Stimulated activated CD4-positive, alpha-beta T cell treated with anti-CD3 and anti-CD28 coated beads, Interleukin-1b, Interleukin-23, amount 100 ng/mL, for 24 hours (primary cell): ENCODE results near the gene SLC25A21.
"Not testable (repeated sequence)": the region's sequence is repeated elsewhere in the genome, so short reads cannot be mapped to it uniquely, and the experiment has no call there.

Source experiments
- DNase-seq, 4 experiments: peaks; one replicate each; pipeline ENCODE4 v3.0.0-alpha.2; 2020; ENCODE audit warnings: low read depth in 4 of 4, low spot score in 1 of 4

Gene SLC25A21

GRCh38 chr14:37187294-37187693, 14.9 kb upstream of the SLC25A21 start:
- no peak for DNase-seq

- no peak for DNase-seq
Observed at GRCh38 chr14:37186865-37187264, 14.5 kb upstream of the SLC25A21 start.

GRCh38 chr14:37185670-37186069, 13.3 kb upstream of the SLC25A21 start:
- DNase-seq: no peak

- DNase-seq: not testable (repeated sequence)
Observed at GRCh38 chr14:37184520-37184919, 12.1 kb upstream of the SLC25A21 start.

GRCh38 chr14:37181441-37181840, 9.0 kb upstream of the SLC25A21 start:
- no peak for DNase-seq

- not testable (repeated sequence) for DNase-seq
Observed at GRCh38 chr14:37180886-37181285, 8.5 kb upstream of the SLC25A21 start.

GRCh38 chr14:37179896-37180502, 7.6 kb upstream of the SLC25A21 start:
- DNase-seq: no peak

- DNase-seq: no peak
Observed at GRCh38 chr14:37172936-37173614, 669 bp upstream of the SLC25A21 start.

GRCh38 chr14:37171678-37172023, 755 bp downstream of the SLC25A21 start:
- DNase-seq: no peak

- DNase-seq: no peak
Observed at GRCh38 chr14:37170993-37171392, 1.4 kb downstream of the SLC25A21 start.

- DNase-seq: no peak
Observed at GRCh38 chr14:37170237-37170636, 2.2 kb downstream of the SLC25A21 start.

GRCh38 chr14:37168721-37169120, 3.7 kb downstream of the SLC25A21 start:
- DNase-seq: no peak

- DNase-seq: no peak
Observed at GRCh38 chr14:37167151-37168047, 5.0 kb downstream of the SLC25A21 start.

GRCh38 chr14:37165794-37166193, 6.6 kb downstream of the SLC25A21 start:
- DNase-seq: no peak

- not testable (repeated sequence) for DNase-seq
Observed at GRCh38 chr14:37162307-37162706, 10.1 kb downstream of the SLC25A21 start.

- no peak for DNase-seq
Observed at GRCh38 chr14:37157987-37158386, 14.4 kb downstream of the SLC25A21 start.

- DNase-seq: no peak
Observed at GRCh38 chr14:37153483-37153882, 18.9 kb downstream of the SLC25A21 start.

GRCh38 chr14:37153005-37153404, 19.4 kb downstream of the SLC25A21 start:
- DNase-seq: no peak

- DNase-seq: no peak
Observed at GRCh38 chr14:37150414-37150813, 22.0 kb downstream of the SLC25A21 start.

- DNase-seq: no peak
Observed at GRCh38 chr14:37147310-37147880, 25.0 kb downstream of the SLC25A21 start.

GRCh38 chr14:37146438-37146837, 26.0 kb downstream of the SLC25A21 start:
- not testable (repeated sequence) for DNase-seq

- DNase-seq: no peak
Observed at GRCh38 chr14:37145395-37145794, 27.0 kb downstream of the SLC25A21 start.
